GM19240 (cell line): ENCODE measurements around the gene GALNT18.

Experiments
- DNase-seq: peaks from one replicate; pipeline ENCODE4 v3.0.0; 2011; ENCODE audit warnings: low spot score; ENCODE audit not compliant: insufficient read length

The GALNT18 gene

DNA sequence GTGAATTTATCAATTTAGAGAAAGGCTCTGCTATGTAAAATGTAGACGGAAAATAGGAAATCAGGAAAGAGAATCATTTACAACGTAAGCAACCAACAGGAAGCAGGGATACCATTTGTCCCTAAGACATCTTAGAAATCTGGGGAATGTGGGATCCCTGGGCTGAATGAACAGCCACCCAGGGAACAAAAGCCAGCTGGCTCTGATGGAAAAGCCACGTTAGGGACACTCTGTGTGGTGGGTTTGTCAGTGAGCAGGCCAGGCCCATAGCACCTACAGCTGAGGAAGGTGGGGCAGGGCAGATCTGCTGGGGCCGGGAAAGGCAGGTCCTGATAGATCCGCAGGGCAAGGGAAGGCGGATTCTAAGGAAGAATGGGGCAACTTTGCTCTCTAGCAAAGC lies 181.7 kb downstream of the GALNT18 start:
- no peak for DNase-seq

DNA sequence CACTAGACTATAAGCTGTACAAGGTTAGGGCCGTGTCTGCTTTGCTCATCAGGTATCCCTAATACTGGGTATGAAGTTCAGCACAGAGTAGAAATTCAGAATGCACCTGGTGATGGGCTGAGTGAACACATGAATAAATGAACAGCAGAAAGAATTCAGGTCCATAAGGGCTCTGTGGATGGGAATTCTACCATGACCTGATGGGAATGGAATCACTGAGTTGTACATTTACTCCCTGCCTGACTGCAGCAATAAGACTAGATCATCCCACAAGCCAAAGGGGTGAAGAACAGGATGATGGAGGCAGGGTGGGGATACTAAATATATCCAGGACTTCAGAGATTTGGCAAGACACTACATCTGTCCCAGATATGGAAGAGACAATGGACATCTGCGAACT lies 182.2 kb downstream of the GALNT18 start:
- DNase-seq = no peak

DNA sequence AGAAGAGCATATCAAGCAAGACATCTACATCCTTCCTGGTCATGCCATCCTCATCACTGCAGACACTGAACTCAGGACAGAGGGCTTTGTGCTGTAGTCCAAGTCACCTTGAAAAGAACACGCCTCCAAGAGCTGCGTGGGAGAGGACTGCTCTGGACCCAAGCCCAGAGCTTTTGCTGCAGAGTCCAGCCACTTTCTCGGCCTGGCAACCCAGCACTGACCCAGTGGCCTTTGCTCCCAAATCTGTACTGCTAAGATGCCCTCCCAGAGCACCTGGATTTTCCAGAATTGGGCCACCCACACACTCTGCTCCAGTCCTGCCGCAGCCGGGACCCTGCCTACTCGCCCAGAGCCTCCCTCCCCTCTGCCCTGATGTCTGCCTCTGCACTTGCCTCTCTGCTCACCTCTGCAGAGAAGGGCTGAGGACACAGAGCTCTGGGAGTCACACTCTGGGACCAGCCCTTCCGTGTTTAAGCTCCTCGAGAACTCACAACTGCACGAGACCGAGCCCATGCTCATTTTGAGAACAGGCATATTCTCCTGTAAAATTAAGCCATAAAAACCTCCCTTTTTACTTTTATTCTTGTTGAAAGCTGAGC lies 185.0 kb downstream of the GALNT18 start:
- DNase-seq = no peak

DNA sequence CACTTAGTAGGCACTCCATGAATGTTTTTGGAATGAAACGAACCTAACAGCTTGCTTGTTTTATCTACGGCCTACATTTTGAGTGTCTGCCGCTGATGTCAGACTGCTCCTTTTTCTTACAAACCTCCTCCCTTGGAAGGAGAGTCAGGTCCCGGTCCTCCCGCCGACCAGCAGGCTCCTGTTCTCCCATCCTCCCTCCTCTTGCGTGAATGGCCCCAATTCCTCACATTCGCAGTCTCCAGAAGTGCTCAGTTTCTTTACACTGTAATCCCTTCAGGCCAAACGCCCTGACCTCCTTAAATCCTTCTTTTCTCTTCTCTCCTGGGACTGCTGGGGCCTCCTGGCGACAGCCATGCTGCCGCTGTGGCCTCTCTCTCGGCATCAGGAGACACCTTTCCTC lies 186.2 kb downstream of the GALNT18 start:
- DNase-seq = no peak

DNA sequence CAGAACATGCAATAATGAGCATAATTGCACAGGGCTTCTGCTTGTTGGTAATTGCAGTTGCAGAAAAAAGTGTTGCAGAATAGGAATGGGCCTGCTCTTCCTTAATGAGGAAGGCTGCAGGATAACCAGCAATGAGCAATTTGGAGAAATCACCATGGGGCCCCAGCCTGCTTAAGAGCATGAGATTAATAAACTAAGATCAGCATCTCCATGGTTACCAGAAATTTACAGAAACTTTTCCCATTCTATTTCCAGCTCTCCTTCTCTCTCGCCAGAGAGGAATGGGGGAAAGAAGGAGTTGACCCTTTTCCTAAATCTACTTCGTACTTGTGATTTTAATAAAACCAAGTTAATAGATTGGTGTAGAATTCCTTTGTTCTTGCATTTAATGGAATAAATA lies 187.8 kb downstream of the GALNT18 start:
- DNase-seq = no peak

DNA sequence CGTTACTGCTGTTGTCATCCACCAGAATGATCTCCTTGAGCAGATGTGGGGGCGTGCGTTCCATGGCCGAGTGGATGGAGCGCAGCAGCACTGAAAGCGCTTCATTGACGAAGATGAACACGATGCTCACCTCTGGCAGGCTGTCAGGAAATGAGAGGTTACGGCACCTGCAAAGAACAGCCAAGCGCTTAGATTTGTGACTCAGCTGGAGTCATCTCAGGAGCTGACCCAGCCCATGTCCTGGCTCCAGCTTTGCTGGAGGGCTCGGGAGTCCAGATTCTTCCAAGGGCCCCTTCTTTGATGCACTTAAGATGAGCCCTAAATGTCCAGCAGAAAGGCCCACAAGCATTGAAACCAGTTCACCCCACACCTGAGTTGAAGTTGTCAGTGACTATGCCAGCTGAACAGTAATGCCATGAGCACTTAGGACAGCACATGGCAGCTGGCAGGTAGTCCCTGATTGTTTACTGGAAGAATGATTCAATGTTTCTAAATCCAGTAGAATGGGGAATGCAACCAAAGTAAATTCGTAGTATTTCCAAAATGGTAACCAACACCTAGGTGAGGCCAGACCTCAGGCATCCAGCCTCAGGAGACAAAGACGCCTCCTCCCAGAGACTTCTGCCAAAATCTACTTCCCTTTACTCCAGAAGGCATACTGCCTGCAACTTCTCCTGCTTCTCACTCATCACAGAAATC lies 189.0 kb downstream of the GALNT18 start:
- no peak for DNase-seq

DNA sequence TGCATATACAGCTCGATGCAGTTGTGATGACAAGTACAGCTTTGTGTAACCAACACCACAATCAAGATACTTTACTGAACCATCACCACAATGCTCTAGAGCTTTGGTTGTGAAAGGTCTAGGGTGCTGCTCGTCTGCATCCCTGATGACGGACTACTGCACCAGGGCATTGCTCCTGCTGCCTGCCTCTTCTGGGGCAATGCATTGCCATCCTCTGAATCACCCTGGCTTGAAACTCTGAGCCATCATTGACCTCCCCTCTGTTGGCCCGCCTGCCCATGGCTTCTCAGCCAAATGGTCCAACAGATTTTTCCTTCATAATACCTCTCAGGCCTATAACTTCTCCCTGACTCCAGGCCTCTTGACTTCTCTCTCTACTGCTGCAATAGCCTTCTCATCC lies 191.4 kb downstream of the GALNT18 start:
- no peak for DNase-seq

DNA sequence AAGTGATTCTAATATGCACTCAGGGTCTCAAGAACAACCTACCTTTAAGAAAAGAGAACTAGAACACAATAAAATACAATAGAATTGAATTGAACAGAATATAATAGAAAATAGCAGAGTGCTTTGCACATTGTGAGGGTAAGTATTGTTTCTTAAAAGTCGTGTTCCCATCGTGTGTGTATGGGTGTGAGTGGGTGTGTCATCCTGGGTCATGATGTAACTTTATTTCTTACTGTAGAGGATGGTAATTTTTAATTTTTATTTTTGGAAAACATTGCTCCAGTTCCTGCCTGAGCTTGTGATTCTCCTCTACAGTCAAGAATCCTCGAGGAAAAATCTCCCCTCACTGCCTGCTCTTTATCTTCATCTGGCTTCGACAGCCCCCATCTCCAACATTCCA lies 193.1 kb downstream of the GALNT18 start:
- no peak for DNase-seq

DNA sequence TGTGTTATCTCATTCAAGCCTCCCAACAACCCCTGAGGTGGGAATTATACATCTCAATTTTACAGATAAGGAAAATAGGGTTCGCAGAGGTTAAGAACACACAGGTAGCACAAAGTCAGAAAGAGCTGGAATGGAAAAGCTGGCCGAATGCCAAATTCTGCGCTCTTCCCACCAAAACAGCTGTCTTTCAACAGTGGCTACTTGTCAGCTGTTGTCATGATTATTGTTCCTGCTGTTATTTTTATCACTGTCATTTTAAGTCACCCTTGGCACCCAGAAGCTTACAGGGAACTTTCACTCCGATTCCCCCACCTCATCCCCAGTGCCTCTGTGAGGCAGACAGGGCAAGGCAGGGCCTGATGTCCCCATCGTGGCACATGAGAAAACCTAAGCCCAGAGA lies 194.3 kb downstream of the GALNT18 start:
- DNase-seq = no peak

DNA sequence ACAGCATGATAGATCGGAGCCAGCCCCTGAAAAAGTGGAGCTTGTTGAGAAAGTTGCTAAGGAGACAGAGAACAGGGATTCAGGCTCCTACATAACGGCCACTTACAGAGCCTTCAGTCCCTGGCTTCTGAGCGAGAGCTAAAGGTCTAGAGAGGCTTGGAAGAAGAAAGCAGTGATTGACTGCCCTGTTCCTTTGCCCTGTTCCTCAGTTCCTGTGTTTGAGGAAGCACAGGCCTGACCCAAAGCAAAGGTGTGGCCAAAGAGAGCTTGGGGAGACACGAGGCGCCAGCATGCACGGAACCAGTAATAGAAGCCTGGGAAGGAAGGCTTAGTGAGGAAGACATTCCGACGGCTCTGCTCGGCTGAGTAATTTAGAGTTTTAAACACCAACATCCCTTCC lies 194.7 kb downstream of the GALNT18 start:
- no peak for DNase-seq

DNA sequence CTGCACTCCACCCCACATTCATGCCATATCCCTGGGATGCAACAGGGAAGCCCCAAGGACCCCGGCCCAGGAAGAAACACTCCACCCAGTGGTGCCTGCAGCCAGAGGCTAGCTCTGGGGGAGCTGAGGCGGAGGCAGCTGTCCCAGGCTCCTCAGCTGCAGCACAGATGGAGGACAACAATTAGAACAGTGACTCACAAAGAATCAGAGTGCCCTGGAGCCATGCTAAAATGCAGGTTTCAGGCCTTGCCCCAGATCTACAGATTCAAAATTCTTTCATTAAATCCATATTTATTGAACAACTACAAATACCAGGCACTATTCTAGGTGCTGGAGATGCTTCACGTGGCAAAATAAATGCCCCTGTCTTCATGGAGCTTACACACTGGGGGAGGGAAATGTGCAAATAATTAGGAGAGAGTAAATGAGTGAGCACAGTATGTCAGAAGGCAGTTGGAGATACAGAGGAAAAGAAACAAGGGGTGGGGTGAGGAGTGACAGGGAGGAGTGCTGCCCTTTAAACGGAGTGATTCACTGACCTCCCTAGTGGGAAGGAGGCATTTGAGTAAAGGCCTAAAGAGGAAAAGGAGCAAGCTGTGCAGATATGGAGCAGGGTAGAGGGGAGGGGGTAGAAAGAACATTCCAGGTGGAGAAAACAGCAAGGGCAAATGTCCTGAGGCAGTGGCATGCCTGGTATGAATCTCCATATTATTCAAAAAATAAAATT lies 195.4 kb downstream of the GALNT18 start:
- DNase-seq = no peak

DNA sequence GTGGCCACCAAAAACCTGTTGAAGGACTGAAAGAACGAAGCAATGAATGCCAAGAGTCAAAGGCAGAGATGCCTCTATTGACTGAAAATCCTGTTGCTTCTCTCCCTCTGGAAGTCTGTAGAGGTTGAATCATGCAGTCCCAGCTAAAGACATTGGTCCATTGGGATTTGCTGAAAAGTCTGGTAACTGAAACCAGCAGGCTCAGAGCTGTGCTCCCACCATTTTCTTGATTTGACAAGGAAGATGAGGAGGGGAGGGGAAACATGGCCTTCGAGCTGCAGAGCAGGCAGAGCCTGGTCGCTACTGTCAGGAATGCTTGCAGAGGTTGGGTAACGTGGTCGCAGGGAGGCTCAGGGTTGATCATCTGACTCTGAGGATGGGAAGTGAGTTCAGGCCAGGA lies 196.0 kb downstream of the GALNT18 start:
- DNase-seq = no peak

DNA sequence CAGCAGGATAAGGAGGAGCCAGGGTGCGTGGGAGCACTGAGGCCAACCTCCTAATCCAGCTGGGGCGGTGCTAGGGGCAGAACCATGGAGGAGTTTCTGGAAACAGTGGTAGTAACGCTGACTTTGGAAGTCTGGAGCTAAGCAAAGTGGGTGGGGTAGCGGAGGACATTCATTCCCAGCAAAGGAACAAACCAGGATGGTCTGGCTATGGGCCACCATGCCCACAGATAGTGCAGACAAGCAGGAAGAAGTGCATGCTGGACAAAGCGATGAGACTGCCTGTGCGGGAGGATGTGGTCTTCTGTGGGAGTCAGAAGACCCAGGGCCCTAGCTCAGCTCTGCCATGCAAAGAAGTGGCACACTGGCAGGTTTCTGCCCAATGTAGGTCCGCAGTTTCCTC lies 197.1 kb downstream of the GALNT18 start:
- no peak for DNase-seq

DNA sequence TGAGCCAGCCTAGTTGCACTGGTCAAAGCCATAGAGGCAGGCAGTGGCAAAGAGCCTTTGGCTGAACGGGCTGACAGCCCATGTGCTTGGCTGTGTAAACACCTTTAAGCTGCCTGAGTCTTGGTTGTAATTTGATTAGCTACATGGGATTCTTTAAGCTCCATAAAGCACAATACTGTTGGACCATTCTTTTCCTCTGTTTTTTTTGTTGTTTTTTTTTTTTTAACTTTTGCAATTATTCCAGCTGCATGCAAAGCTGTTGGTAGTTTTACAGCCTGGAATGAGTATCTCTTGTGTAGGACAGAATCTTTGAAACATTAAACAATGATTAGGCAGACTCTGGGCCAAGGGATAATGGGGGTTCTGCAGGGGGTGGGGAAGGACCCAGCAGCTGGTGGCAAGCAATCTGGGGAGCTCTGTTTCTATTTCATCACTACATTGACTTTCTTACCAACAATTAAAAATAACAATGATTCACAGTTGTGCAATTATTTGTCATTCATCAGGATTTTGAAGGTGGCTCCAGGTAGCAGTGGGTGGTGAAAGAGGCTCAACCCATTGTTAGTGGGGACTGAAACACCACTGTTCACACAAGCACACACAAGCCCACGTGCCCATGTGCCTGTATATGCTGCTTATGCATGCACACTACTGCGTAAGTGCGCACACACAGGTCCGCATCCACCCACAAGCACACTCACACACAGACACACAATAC lies 199.2 kb downstream of the GALNT18 start:
- DNase-seq = no peak

DNA sequence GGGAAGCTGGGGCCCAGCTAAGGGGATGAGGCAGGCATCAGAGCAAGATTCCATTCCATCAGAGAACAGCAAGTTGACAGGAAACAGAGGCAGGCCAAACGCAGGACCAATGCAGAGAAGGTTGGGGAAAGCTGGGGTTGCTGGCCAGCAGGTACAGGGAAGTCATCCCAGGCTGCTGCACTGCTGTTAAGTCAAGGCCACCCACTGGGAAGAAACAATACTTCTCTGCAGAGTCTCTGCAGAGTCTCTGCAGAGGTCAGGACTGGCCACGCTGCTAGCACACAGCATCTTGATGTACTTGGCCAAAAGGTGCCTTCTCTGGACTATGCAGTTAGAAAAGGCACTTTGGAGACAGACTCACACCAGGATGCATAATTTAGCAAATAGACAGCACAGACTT lies 200.3 kb downstream of the GALNT18 start:
- DNase-seq = no peak

DNA sequence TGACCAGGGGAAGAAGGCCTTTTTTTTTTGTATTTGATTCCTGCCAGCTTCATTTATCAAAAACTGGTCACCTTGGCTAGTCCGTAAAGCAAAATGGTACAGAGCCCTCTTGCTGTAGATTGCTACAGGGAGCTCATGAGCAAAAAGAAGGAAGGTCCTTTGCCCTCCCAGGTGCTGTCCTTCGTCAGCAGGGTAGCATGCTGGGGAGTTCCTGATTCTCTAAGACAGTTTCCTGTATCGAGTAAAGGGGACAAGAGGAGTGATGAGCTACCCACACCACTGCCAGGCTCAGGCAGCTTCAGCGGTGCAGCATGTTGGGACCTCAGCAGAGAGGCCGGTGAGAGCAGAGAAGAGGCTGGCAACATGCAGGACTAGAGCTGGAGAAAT lies 200.9 kb downstream of the GALNT18 start:
- no peak for DNase-seq

DNA sequence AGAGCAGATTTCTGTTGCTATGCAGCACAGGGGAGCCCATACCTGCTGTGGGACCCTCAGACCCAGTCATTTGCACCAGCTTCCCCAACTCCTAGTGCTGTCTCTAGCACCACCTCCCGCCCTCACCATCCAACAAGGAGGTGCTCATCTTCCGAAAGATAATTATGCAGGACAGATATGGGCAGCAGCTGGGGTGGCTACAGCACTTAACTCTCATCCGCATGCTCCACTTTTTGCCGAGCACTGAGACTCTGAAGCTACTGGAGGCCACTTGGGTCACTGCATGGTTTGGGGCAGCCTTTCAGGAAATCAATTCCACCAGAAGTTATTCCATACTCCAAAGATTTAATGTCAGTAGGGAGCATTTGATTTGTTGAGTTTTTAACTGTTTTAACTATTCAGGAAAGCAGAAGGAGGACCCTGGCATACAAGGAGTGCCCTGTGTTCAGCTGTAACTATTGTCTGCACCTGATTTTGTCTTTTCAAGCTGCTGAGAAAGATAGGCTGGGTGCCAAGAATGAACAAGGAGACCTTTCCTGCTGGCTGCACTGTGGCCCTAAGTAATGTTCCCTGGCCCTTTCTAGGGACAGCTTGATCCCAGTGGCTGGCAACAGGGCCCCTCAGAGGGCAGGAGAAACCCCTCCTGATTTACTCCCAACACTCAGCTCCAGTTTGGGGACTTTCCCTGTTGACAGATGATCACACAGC lies 201.5 kb downstream of the GALNT18 start:
- DNase-seq = no peak

DNA sequence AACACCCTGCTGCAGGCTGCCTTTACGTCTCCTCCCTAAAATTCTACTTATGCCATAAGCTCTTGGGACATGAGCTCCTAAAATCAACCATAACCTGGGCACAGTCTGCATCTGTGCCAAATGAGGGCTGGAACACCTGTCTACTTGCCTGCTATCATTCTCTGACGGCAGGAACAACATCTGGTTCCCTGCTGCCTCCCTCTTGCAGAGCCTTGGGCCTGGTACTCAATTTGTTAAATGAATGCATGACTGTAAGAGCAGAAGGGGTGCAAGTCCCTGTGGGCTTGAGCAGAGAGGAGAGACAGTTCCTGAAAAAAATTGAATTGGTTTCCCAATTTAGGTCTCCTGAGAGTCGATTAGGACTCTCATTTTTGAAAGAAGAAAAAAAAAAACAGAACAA lies 202.1 kb downstream of the GALNT18 start:
- DNase-seq = no peak

DNA sequence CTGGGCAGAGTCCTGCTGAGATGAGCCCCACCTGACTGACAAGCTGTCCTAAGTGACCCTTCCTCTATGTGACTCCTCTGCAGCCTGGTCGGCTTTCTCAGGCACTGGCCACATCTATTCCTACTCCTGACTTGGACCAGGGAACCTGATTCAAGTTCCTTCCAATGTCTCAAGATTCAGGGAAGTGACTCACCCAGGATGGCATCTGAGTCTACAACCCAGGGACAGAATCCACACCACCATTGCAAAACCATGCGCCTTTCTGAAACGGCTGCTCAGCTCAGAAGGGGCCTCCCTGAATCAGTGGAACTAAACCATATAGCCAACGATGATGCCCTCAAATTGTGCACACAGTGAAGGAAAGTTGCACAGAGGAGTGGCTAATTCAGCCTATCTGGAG lies 204.9 kb downstream of the GALNT18 start:
- no peak for DNase-seq

DNA sequence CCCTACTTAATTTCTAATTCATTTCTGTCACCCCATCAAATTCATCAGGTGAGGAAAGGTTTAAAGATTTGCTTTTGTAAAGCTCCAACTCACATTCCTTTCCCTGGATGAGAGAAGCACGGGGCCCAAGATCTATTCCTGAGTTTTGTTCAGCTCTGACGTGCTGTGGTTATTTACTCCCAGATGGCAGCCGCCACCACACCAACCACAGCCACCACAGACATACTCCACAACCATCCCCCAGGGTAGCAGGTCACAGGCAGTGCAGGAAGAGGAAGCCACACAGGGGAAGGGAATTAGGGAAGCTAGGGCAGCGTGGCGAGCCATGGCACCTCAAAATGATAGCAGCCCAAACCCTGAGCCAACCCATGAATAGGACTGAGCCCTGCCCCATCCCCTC lies 205.3 kb downstream of the GALNT18 start:
- no peak for DNase-seq

DNA sequence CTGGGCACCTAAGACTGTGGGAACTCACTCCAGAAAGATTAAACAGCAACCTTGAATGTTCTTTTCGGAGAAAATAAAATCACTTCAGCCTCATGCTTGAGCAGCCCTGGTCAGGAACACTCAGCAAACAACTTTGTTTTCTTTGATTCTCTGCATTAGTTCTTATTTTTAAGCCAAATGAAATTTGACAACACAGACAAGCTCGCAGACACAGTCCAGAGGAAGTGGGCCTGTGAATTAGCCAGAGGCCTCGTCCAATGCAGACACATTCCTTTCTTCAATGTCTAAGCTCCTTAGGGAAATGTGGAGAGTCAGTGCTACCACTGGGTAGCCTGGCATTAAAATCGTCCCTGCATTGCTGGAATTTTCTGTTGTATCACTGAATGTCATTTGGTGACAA lies 205.9 kb downstream of the GALNT18 start:
- no peak for DNase-seq

DNA sequence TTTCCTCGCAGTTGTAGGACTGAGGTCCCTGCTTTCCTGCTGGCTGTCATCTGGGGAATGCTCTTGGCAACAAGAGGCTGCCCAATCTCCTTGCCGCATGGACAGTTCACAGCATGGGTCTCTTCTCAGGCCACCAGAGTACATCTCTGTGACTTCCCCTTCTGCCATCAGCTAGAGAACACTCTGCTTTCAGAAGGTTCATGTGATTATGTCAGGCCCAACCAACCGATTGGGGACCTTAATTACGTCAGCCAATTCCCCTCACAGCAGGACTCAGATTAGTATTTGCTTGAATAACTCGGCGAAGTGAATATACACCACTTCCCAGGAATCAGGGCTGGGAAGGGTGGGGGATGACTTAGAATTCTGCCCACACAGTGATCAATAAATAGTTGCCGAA lies 206.8 kb downstream of the GALNT18 start:
- DNase-seq = no peak
